MM.1S (cell line): Measurements from ENCODE around the gene IL2RA.

Experiments
- DNase-seq: peaks from one replicate; pipeline ENCODE4 v3.0.0-alpha.2; 2015
- H2AFZ ChIP-seq: fragments of 300-600 bp; sonication (generic); 2 replicates; pipeline ENCODE4 v1.6.0; 2016; ENCODE audit warnings: antibody characterized with exemption, low read length
- H3F3A ChIP-seq: fragments of 300-600 bp; sonication (generic); 2 replicates; pipeline ENCODE4 v1.6.1; 2016; ENCODE audit warnings: mild to moderate bottlenecking, antibody characterized with exemption, low read length, moderate library complexity, mixed read lengths; ENCODE audit not compliant: insufficient read depth
- H3K27ac ChIP-seq: fragments of 300-600 bp; sonication (generic); 2 replicates; pipeline ENCODE4 v1.5.1; 2016; ENCODE audit warnings: mild to moderate bottlenecking, low read length
- H3K27me3 ChIP-seq: fragments of 300-600 bp; sonication (generic); replicated peaks from 2 replicates; pipeline ENCODE4 v1.6.0; 2016; ENCODE audit warnings: low read length; ENCODE audit not compliant: insufficient read depth
- H3K36me3 ChIP-seq: fragments of 300-600 bp; sonication (generic); replicated peaks from 2 replicates; pipeline ENCODE4 v1.6.1; 2016; ENCODE audit warnings: mild to moderate bottlenecking, low read length, mixed read lengths; ENCODE audit not compliant: insufficient read depth
- H3K4me1 ChIP-seq: fragments of 300-600 bp; sonication (generic); 2 replicates; pipeline ENCODE4 v1.6.1; 2016; ENCODE audit warnings: low read length, mixed read lengths
- H3K4me2 ChIP-seq: fragments of 300-600 bp; sonication (generic); 2 replicates; pipeline ENCODE4 v1.6.0; 2016; ENCODE audit warnings: low read depth, low read length
- H3K4me3 ChIP-seq: fragments of 300-600 bp; sonication (generic); 2 replicates; pipeline ENCODE4 v1.5.1; 2016; ENCODE audit warnings: low read length, mixed read lengths
- H3K79me2 ChIP-seq: fragments of 300-600 bp; sonication (generic); 2 replicates; pipeline ENCODE4 v1.6.1; 2016; ENCODE audit warnings: mixed run types, low read length, mixed read lengths
- H3K9ac ChIP-seq: fragments of 300-600 bp; sonication (generic); 2 replicates; pipeline ENCODE4 v1.6.1; 2016; ENCODE audit warnings: low read length, mixed read lengths
- H3K9me2 ChIP-seq: fragments of 300-600 bp; sonication (generic); replicated peaks from 2 replicates; pipeline ENCODE4 v1.6.1; 2016; ENCODE audit warnings: mild to moderate bottlenecking, low read length, mixed read lengths; ENCODE audit not compliant: insufficient read depth
- H3K9me3 ChIP-seq: fragments of 300-600 bp; sonication (generic); replicated peaks from 2 replicates; pipeline ENCODE4 v1.6.1; 2016; ENCODE audit warnings: mild to moderate bottlenecking, low read length, mixed read lengths; ENCODE audit not compliant: insufficient read depth
- H4K20me1 ChIP-seq: fragments of 300-600 bp; sonication (generic); 2 replicates; pipeline ENCODE4 v1.6.1; 2016; ENCODE audit warnings: mild to moderate bottlenecking, low read length, moderate library complexity, mixed read lengths; ENCODE audit not compliant: insufficient read depth
- CTCF ChIP-seq: fragments of 300-600 bp; sonication (generic); IDR thresholded peaks from 2 replicates; pipeline ENCODE4 v1.5.1; 2016; ENCODE audit warnings: antibody characterized with exemption, low read length, mixed read lengths
- EZH2 ChIP-seq: fragments of 300-600 bp; sonication (generic); optimal IDR thresholded peaks from 2 replicates; pipeline ENCODE3; 2017; ENCODE audit warnings: low read depth, mild to moderate bottlenecking, antibody characterized with exemption, low read length, mixed read lengths
- EZH2phosphoT487 ChIP-seq: fragments of 300-600 bp; sonication (generic); IDR thresholded peaks from 2 replicates; pipeline ENCODE4 v1.6.1; 2018; ENCODE audit warnings: antibody characterized with exemption, low read length

The IL2RA gene

DNA sequence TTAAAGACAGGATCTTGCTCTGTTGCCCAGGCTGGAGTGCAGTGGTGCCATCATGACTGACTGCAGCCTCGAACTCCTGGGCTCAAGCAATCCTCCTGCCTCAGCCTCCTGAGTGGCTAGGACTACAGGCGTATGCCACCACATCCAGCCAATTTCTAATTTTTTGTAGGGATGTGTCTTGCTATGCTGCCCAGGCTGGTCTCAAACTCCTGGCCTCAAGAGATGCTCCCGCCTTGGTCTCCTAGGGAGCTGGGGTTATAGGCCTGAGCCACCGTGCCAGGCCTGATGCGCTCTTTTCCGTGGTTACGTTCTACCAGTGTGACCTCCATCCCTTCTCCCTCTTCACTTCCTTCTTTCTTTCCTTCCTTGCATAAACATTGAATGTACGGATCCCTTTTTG lies 50.6 kb downstream of the IL2RA start:
- Histone ChIP-seq H3F3A (no peaks in the 10 kb centered on the region), H2AFZ (no peak overlapping the region), H3K27me3 (peaks cover 2% of the 10 kb centered on the region; the same call in 1 of the 2 replicates)

GRCh38 chr10:6010569-6010968 lies 51.6 kb downstream of the IL2RA start:
- Histone ChIP-seq H3K27me3 (peaks cover 2% of the 10 kb centered on the region; the same call in 1 of the 2 replicates), H3K9me2 (no peaks in the 10 kb centered on the region), H2AFZ (no peak overlapping the region), H3F3A (no peaks in the 10 kb centered on the region), H3K4me3 (no peak overlapping the region), H3K9me3 (no peaks in the 10 kb centered on the region), H3K9ac (no peak overlapping the region), H3K79me2 (no peaks in the 10 kb centered on the region), H3K27ac (no peak overlapping the region), H3K4me1 (no peaks in the 10 kb centered on the region), H3K4me2 (no peak overlapping the region), H3K36me3 (no peaks in the 10 kb centered on the region), H4K20me1 (no peaks in the 10 kb centered on the region)
- TF ChIP-seq EZH2: no peak
- TF ChIP-seq EZH2phosphoT487: no peak
- no peak for TF ChIP-seq CTCF
- no peak for DNase-seq

More for the DNA sequence above, 50.6 kb downstream of the IL2RA start:
- Histone ChIP-seq H3K27ac (no peak overlapping the region), H3K4me3 (no peak overlapping the region), H3K4me1 (no peaks in the 10 kb centered on the region), H3K9me2 (no peaks in the 10 kb centered on the region), H3K9me3 (no peaks in the 10 kb centered on the region), H3K36me3 (no peaks in the 10 kb centered on the region), H4K20me1 (no peaks in the 10 kb centered on the region), H3K9ac (no peak overlapping the region), H3K4me2 (no peak overlapping the region), H3K79me2 (no peaks in the 10 kb centered on the region)
- DNase-seq: no peak
- TF ChIP-seq EZH2phosphoT487 (no peak), EZH2 (no peak), CTCF (no peak)

DNA sequence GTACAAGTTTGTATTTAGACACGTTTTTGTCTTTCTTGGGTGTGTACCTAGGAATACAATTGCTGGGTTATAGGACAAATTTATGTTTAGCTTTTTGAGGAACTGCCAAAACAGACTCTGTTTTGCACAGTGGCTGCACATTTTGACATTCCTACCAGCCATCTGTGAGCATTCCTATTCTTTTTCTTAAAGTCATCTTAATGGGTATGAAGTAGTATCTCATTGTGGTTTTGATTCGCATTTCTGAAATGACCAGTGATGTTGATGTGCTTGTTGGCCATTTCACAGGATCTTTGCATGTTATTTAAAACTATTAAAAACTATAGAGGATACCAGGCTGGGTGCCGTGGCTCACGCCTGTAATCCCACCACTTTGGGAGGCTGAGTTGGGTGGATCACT lies 52.2 kb downstream of the IL2RA start:
- Histone ChIP-seq H3K27ac (no peak overlapping the region), H3K27me3 (0 out of 2 replicates have a peak, but pooled peaks cover 2% of the 10 kb centered on the region), H3K9me3 (no peaks in the 10 kb centered on the region), H3F3A (no peaks in the 10 kb centered on the region), H3K9ac (no peak overlapping the region), H3K79me2 (no peaks in the 10 kb centered on the region), H3K9me2 (no peaks in the 10 kb centered on the region), H3K4me1 (no peaks in the 10 kb centered on the region), H4K20me1 (no peaks in the 10 kb centered on the region), H3K4me3 (no peak overlapping the region), H3K4me2 (no peak overlapping the region), H3K36me3 (no peaks in the 10 kb centered on the region), H2AFZ (no peak overlapping the region)
- no peak for DNase-seq
- TF ChIP-seq CTCF (no peak), EZH2phosphoT487 (no peak), EZH2 (no peak)
